IPS DF 6.9 (cell line): ENCODE data around the gene KIF26B.
"Not testable (repeated sequence)": the region's sequence is repeated elsewhere in the genome, so short reads cannot be mapped to it uniquely, and the experiment has no call there.

ENCODE experiments used
- DNase-seq: peaks from one replicate; pipeline ENCODE4 v3.0.0-alpha.2; 2013; ENCODE audit warnings: low read depth, low spot score
- H3K27ac ChIP-seq: one replicate; pipeline ENCODE4 v1.5.1; 2013; ENCODE audit warnings: low read length, control low read depth
- H3K27me3 ChIP-seq: 2 replicates; pipeline ENCODE4 v1.6.1; 2013; ENCODE audit warnings: mild to moderate bottlenecking, low read length; ENCODE audit not compliant: control insufficient read depth, insufficient read depth
- H3K36me3 ChIP-seq: 2 replicates; pipeline ENCODE4 v1.6.1; 2013; ENCODE audit warnings: low read length; ENCODE audit not compliant: control insufficient read depth, insufficient read depth
- H3K4me1 ChIP-seq: 2 replicates; pipeline ENCODE4 v1.6.1; 2013; ENCODE audit warnings: low read length; ENCODE audit not compliant: control insufficient read depth, insufficient read depth
- H3K4me3 ChIP-seq: 2 replicates; pipeline ENCODE4 v1.5.1; 2013; ENCODE audit warnings: mild to moderate bottlenecking, low read length
- H3K9me3 ChIP-seq: 2 replicates; pipeline ENCODE4 v1.6.1; 2013; ENCODE audit warnings: low read length, inconsistent platforms; ENCODE audit not compliant: control insufficient read depth, insufficient read depth
- WGBS: extraction: QIAGEN DNeasy Blood & Tissue Kit; methylation state at CpG from one replicate; pipeline ENCODE4 v1.1.7; 2013; ENCODE audit warnings: mixed read lengths, missing lambda C conversion rate; ENCODE audit not compliant: insufficient read length, insufficient coverage; 5-methylcytosine and 5-hydroxymethylcytosine counted together

KIF26B gene

GRCh38 chr1:245313576-245313975, 158.8 kb downstream of the KIF26B start:
- no peak for DNase-seq
- H3K27ac ChIP-seq = no peak overlapping the region
- no peaks in the 10 kb centered on the region for H3K27me3 ChIP-seq
- no peaks in the 10 kb centered on the region for H3K9me3 ChIP-seq
- peaks cover 6% of the 10 kb centered on the region for H3K4me1 ChIP-seq
- no peak overlapping the region for H3K4me3 ChIP-seq
- H3K36me3 ChIP-seq = no peaks in the 10 kb centered on the region
- no CpG with 5 or more reads among the region's 9 CpGs for WGBS

- peaks cover 3% of the 10 kb centered on the region; the same call in 1 of the 2 replicates for H3K4me1 ChIP-seq
- no CpG with 5 or more reads among the region's 6 CpGs for WGBS
- H3K27me3 ChIP-seq = no peaks in the 10 kb centered on the region
- no peak overlapping the region for H3K27ac ChIP-seq
- H3K4me3 ChIP-seq = no peak overlapping the region
- DNase-seq = no peak
- no peaks in the 10 kb centered on the region for H3K9me3 ChIP-seq
- H3K36me3 ChIP-seq = no peaks in the 10 kb centered on the region
Measured at GRCh38 chr1:245316784-245317183, 162.0 kb downstream of the KIF26B start.

- Histone ChIP-seq H3K27me3 (no peaks in the 10 kb centered on the region), H3K36me3 (no peaks in the 10 kb centered on the region), H3K4me1 (peaks cover 3% of the 10 kb centered on the region; the same call in 1 of the 2 replicates), H3K4me3 (no peak overlapping the region), H3K27ac (no peak overlapping the region), H3K9me3 (no peaks in the 10 kb centered on the region)
- DNase-seq = no peak
- WGBS = no CpG with 5 or more reads among the region's 5 CpGs
Measured at GRCh38 chr1:245317217-245317616, 162.4 kb downstream of the KIF26B start.

GRCh38 chr1:245319094-245319493, 164.3 kb downstream of the KIF26B start:
- no peaks in the 10 kb centered on the region for H3K27me3 ChIP-seq
- H3K36me3 ChIP-seq = no peaks in the 10 kb centered on the region
- no peak for DNase-seq
- H3K27ac ChIP-seq = no peak overlapping the region
- no CpG with 5 or more reads among the region's 4 CpGs for WGBS
- H3K4me3 ChIP-seq = no peak overlapping the region
- H3K4me1 ChIP-seq = 0 out of 2 replicates have a peak, but pooled peaks cover 1% of the 10 kb centered on the region
- no peaks in the 10 kb centered on the region for H3K9me3 ChIP-seq

- no peaks in the 10 kb centered on the region for H3K9me3 ChIP-seq
- H3K4me1 ChIP-seq = no peaks in the 10 kb centered on the region
- H3K4me3 ChIP-seq = no peak overlapping the region
- no peaks in the 10 kb centered on the region for H3K36me3 ChIP-seq
- no CpG with 5 or more reads among the region's 4 CpGs for WGBS
- DNase-seq = no peak
- H3K27ac ChIP-seq = no peak overlapping the region
- H3K27me3 ChIP-seq = no peaks in the 10 kb centered on the region
Measured at GRCh38 chr1:245322673-245323072, 167.9 kb downstream of the KIF26B start.

GRCh38 chr1:245323765-245324164, 169.0 kb downstream of the KIF26B start:
- H3K4me1 ChIP-seq, H3K36me3 ChIP-seq, H3K4me3 ChIP-seq, H3K27me3 ChIP-seq, H3K9me3 ChIP-seq, DNase-seq, H3K27ac ChIP-seq: not testable (repeated sequence)
- WGBS = no CpG with 5 or more reads among the region's 2 CpGs

- Histone ChIP-seq H3K36me3 (no peaks in the 10 kb centered on the region), H3K27me3 (no peaks in the 10 kb centered on the region), H3K9me3 (no peaks in the 10 kb centered on the region), H3K4me3 (no peak overlapping the region), H3K27ac (no peak overlapping the region), H3K4me1 (no peaks in the 10 kb centered on the region)
- DNase-seq = no peak
- no CpG with 5 or more reads among the region's 16 CpGs for WGBS
Measured at GRCh38 chr1:245325922-245326795, 171.4 kb downstream of the KIF26B start.

- Histone ChIP-seq H3K4me1 (no peaks in the 10 kb centered on the region), H3K4me3 (no peak overlapping the region), H3K27ac (no peak overlapping the region), H3K27me3 (no peaks in the 10 kb centered on the region), H3K9me3 (no peaks in the 10 kb centered on the region), H3K36me3 (no peaks in the 10 kb centered on the region)
- no peak for DNase-seq
- no CpG with 5 or more reads among the region's 3 CpGs for WGBS
Measured at GRCh38 chr1:245327360-245327759, 172.6 kb downstream of the KIF26B start.

GRCh38 chr1:245327842-245328241, 173.1 kb downstream of the KIF26B start:
- Histone ChIP-seq H3K36me3 (no peaks in the 10 kb centered on the region), H3K4me1 (no peaks in the 10 kb centered on the region), H3K27me3 (no peaks in the 10 kb centered on the region), H3K27ac (no peak overlapping the region), H3K9me3 (no peaks in the 10 kb centered on the region), H3K4me3 (no peak overlapping the region)
- DNase-seq = no peak
- WGBS = no CpG with 5 or more reads among the region's 4 CpGs

- no peaks in the 10 kb centered on the region for H3K36me3 ChIP-seq
- H3K9me3 ChIP-seq = no peaks in the 10 kb centered on the region
- no peaks in the 10 kb centered on the region for H3K27me3 ChIP-seq
- H3K4me3 ChIP-seq = no peak overlapping the region
- H3K27ac ChIP-seq = no peak overlapping the region
- no peak for DNase-seq
- WGBS = no CpG with 5 or more reads among the region's 26 CpGs
- H3K4me1 ChIP-seq = no peaks in the 10 kb centered on the region
Measured at GRCh38 chr1:245330951-245331350, 176.2 kb downstream of the KIF26B start.

GRCh38 chr1:245332085-245332484, 177.3 kb downstream of the KIF26B start:
- H3K36me3 ChIP-seq = no peaks in the 10 kb centered on the region
- H3K9me3 ChIP-seq = no peaks in the 10 kb centered on the region
- no peak for DNase-seq
- WGBS = no CpG with 5 or more reads among the region's 6 CpGs
- H3K27ac ChIP-seq = no peak overlapping the region
- H3K27me3 ChIP-seq = no peaks in the 10 kb centered on the region
- peaks cover 4% of the 10 kb centered on the region; the same call in 1 of the 2 replicates for H3K4me1 ChIP-seq
- H3K4me3 ChIP-seq = no peak overlapping the region
